A673 (cell line): Measurements from ENCODE around the gene HBS1L. TPM values are rescaled to one million over a fixed set of nuclear protein-coding genes. Genes with fewer than 3 reads are reported as not detected.

ENCODE experiments used
- BruUV-seq: library from RNA; stranded (reverse); fragments of 400-500 nt; replicated peaks from 2 replicates; lab custom pipeline; 2021; lab: Mats Ljungman, UMichigan
- CTCF ChIA-PET: fragments of 300-600 bp; sonication (Branson Sonifier 250); formaldehyde crosslinking; loops from one replicate; lab custom pipeline; 2022; ENCODE audit warnings: antibody characterized with exemption; lab: Charles Lee
- POLR2A ChIA-PET: fragments of 300-600 bp; sonication (Branson Sonifier 250); formaldehyde crosslinking; loops from one replicate; lab custom pipeline; 2022; ENCODE audit warnings: antibody characterized with exemption; ENCODE audit not compliant: low non-redundant PET; lab: Charles Lee
- DNase-seq: peaks from one replicate; pipeline ENCODE4 v3.0.0-alpha.2; 2015; ENCODE audit warnings: low spot score
- H3K27ac ChIP-seq: fragments of 200-600 bp; sonication (generic); 2 replicates; pipeline ENCODE4 v1.5.1; 2016; ENCODE audit warnings: mixed run types, low read depth, mild to moderate bottlenecking, mixed read lengths, antibody characterized with exemption, low read length; ENCODE audit not compliant: poor library complexity, severe bottlenecking
- H3K27me3 ChIP-seq: fragments of 200-600 bp; sonication (generic); replicated peaks from 2 replicates; pipeline ENCODE4 v1.6.1; 2017; ENCODE audit warnings: mixed run types, low read depth, mild to moderate bottlenecking, mixed read lengths, antibody characterized with exemption, low read length; ENCODE audit not compliant: insufficient read depth, poor library complexity
- H3K36me3 ChIP-seq: fragments of 200-600 bp; sonication (generic); 2 replicates; pipeline ENCODE4 v1.6.1; 2016; ENCODE audit warnings: mixed run types, mild to moderate bottlenecking, mixed read lengths, antibody characterized with exemption, low read length; ENCODE audit not compliant: insufficient read depth, poor library complexity, severe bottlenecking
- H3K4me1 ChIP-seq: fragments of 200-600 bp; sonication (generic); 2 replicates; pipeline ENCODE4 v1.6.1; 2017; ENCODE audit warnings: mixed run types, mild to moderate bottlenecking, mixed read lengths, antibody characterized with exemption, low read length; ENCODE audit not compliant: insufficient read depth, poor library complexity, severe bottlenecking
- H3K4me3 ChIP-seq: fragments of 200-600 bp; sonication (generic); 2 replicates; pipeline ENCODE4 v1.5.1; 2016; ENCODE audit warnings: low read depth, mixed run types, mild to moderate bottlenecking, mixed read lengths, low read length; ENCODE audit not compliant: poor library complexity, severe bottlenecking
- H3K9me3 ChIP-seq: fragments of 200-600 bp; sonication (generic); 2 replicates; pipeline ENCODE4 v1.6.1; 2016; ENCODE audit warnings: mixed run types, low read depth, mild to moderate bottlenecking, mixed read lengths, antibody characterized with exemption, low read length; ENCODE audit not compliant: poor library complexity, severe bottlenecking
- EZH2 ChIP-seq: fragments of 200-600 bp; sonication (generic); IDR thresholded peaks from 2 replicates; pipeline ENCODE4 v1.6.1; 2017; ENCODE audit warnings: borderline replicate concordance, low read depth, mild to moderate bottlenecking, mixed read lengths, antibody characterized with exemption, low read length; ENCODE audit not compliant: poor library complexity, severe bottlenecking
- intact Hi-C: fragments of 100-400 bp; cut with micrococcal nuclease; formaldehyde crosslinking; loops from one replicate; pipeline ENCODE4 v1.10.0; 2022; ENCODE audit not compliant: unreplicated experiment
- total RNA-seq: library from RNA; stranded (reverse); gene quantifications from 2 replicates; pipeline ENCODE4 v1.2.3, GENCODE V29; 2021
- TF ChIP-seq, protein P1 (sequence below): fragments of 300-800, 200-600 bp; sonication (generic); conservative IDR thresholded peaks from 2 replicates; pipeline ENCODE4 v1.5.1; 2017; ENCODE audit warnings: low read depth, mild to moderate bottlenecking, antibody characterized with exemption, low read length, moderate library complexity, mixed read lengths

Gene HBS1L
- total RNA-seq, 1 experiment from 2014 or later: 106 TPM

DNA sequence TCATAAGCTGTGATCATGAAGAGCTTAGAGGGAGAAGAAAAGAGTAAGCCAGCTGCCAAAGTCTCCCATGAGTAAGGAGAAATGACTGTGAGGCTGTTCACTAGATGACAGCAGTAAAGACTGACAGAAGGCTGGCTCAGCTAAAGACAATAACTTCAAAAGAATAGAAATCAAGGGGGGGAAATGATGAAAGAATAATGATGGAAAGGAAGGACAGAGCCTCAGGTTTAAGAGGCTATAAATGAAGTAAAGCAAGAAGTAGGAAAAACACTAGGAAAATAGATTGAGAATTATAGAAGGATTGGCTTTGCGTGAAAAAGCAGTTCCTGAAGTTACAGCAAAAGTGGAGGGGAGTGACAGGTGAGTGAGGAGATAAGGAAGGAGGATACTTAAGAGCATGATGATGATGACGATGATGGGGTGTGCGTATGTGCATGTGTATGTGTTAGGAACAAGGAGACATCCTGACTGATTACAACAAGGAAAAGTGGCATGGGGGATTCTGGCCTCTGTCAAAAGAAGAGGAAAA lies 48.2 kb downstream of the HBS1L start:
- Histone ChIP-seq H3K4me1 (no peaks in the 10 kb centered on the region), H3K36me3 (no peaks in the 10 kb centered on the region), H3K27me3 (no peaks in the 10 kb centered on the region), H3K9me3 (no peaks in the 10 kb centered on the region), H3K4me3 (no peak overlapping the region), H3K27ac (no peak overlapping the region)
- intact Hi-C loops: no loop called here
- CTCF ChIA-PET: no interaction called here
- BruUV-seq: no TSS peak
- POLR2A ChIA-PET: interaction anchor here (0.7 kb wide), 1 partner anchor 54 kb away, joined by 3 read pairs; no protein-coding TSS in a partner anchor
- TF ChIP-seq, protein P1, sequence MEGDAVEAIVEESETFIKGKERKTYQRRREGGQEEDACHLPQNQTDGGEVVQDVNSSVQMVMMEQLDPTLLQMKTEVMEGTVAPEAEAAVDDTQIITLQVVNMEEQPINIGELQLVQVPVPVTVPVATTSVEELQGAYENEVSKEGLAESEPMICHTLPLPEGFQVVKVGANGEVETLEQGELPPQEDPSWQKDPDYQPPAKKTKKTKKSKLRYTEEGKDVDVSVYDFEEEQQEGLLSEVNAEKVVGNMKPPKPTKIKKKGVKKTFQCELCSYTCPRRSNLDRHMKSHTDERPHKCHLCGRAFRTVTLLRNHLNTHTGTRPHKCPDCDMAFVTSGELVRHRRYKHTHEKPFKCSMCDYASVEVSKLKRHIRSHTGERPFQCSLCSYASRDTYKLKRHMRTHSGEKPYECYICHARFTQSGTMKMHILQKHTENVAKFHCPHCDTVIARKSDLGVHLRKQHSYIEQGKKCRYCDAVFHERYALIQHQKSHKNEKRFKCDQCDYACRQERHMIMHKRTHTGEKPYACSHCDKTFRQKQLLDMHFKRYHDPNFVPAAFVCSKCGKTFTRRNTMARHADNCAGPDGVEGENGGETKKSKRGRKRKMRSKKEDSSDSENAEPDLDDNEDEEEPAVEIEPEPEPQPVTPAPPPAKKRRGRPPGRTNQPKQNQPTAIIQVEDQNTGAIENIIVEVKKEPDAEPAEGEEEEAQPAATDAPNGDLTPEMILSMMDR: no peak
- TF ChIP-seq EZH2: no peak
- DNase-seq: no peak

DNA sequence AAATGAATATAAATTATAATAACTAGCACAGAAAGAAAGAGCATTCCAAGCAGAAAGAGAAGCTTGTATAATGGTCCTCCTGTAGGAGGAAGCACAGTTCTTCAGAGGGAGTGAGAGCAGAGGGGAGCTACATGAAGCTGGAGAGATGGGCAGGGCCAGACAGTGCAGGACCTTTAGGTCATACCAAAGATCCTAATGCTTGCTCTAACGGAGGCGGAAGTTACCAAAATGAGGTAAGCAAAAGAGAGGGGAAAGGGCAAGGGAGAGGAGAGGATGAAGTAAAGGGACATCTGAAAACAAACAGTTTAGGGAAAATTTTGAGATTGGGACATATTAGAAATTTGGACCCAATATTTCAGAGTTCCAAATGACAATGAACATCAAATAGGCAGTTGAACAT lies 50.2 kb downstream of the HBS1L start:
- POLR2A ChIA-PET: interaction anchor here (0.7 kb wide), 1 partner anchor 10 kb away, joined by 3 read pairs; no protein-coding TSS in a partner anchor
- H3K4me3 ChIP-seq: no peak overlapping the region
- intact Hi-C loops: no loop called here
- no peaks in the 10 kb centered on the region for H3K27me3 ChIP-seq
- no peak overlapping the region for H3K27ac ChIP-seq
- no TSS peak for BruUV-seq
- no peak for TF ChIP-seq EZH2
- TF ChIP-seq, protein P1: no peak
- no peaks in the 10 kb centered on the region for H3K36me3 ChIP-seq
- DNase-seq: no peak
- CTCF ChIA-PET: no interaction called here
- no peaks in the 10 kb centered on the region for H3K4me1 ChIP-seq
- H3K9me3 ChIP-seq: no peaks in the 10 kb centered on the region

DNA sequence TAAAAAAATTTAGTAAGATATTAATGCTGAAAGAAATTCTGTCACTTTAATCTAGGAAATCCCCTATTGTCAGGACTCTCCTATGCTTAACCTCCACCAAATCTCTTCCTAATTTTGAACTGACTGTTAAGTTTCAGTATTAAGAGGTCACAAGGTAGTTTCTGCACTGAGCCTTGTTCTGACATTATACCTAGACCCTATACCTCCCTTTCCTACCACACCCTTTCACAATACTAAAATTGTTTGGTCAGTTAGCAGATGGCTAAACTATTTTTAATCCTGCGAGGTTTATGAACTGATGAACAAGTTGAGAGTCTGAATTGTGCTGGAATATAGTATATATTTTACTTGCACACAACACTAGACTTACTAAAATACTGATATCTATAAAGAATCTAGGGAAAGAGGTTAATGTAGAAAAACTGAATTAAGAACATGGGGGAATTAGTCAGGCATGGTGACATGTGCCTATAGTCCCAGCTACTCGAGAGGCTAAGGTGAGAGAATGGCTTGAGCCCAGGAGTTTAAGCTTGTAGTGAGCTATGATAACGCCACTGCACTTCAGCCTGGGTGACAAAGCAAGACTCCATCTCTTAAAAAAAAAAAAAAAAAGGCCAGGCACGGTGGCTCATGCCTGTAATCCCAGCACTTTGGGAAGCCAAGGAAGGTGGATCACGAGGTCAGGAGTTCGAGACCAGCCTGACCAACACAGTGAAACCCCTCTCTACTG lies 51.5 kb downstream of the HBS1L start:
- Histone ChIP-seq H3K36me3 (no peaks in the 10 kb centered on the region), H3K4me3 (no peak overlapping the region), H3K27ac (no peak overlapping the region), H3K4me1 (no peaks in the 10 kb centered on the region), H3K27me3 (no peaks in the 10 kb centered on the region), H3K9me3 (no peaks in the 10 kb centered on the region)
- no peak for DNase-seq
- TF ChIP-seq, protein P1: no peak
- TF ChIP-seq EZH2: no peak
- intact Hi-C loops: no loop called here
- no TSS peak for BruUV-seq
- ChIA-PET POLR2A (no interaction called here), CTCF (interaction anchor here (0.9 to 1.1 kb wide), 2 partner anchors 8 to 181 kb away, joined by 4 read pairs; no protein-coding TSS in a partner anchor)
